ENCODE data around the gene CDC42BPB. TPM values are rescaled to one million over a fixed set of nuclear protein-coding genes. Genes with fewer than 3 reads are reported as not detected.

Gene CDC42BPB
- total RNA-seq, 1 donor: 118 TPM

GRCh38 chr14:103071544-103072251 lies 14.3 kb upstream of the CDC42BPB start:
- DNase-seq (ENCODE audit: insufficient read length, low spot score, missing footprints): peak; percentile 94
- H3K4me2 ChIP-seq (ENCODE audit: insufficient read depth, low read length): no peak overlapping the region
- TF ChIP-seq, protein P1, sequence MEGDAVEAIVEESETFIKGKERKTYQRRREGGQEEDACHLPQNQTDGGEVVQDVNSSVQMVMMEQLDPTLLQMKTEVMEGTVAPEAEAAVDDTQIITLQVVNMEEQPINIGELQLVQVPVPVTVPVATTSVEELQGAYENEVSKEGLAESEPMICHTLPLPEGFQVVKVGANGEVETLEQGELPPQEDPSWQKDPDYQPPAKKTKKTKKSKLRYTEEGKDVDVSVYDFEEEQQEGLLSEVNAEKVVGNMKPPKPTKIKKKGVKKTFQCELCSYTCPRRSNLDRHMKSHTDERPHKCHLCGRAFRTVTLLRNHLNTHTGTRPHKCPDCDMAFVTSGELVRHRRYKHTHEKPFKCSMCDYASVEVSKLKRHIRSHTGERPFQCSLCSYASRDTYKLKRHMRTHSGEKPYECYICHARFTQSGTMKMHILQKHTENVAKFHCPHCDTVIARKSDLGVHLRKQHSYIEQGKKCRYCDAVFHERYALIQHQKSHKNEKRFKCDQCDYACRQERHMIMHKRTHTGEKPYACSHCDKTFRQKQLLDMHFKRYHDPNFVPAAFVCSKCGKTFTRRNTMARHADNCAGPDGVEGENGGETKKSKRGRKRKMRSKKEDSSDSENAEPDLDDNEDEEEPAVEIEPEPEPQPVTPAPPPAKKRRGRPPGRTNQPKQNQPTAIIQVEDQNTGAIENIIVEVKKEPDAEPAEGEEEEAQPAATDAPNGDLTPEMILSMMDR (IDR thresholded peaks at IDR 0.05; ENCODE audit: extremely low read depth, low read depth, low read length): no peak
- H3K79me2 ChIP-seq (ENCODE audit: insufficient read depth, low read length): no peaks in the 10 kb centered on the region
- H3K27me3 ChIP-seq (ENCODE audit: insufficient read depth, low read length): no peaks in the 10 kb centered on the region
- no peaks in the 10 kb centered on the region for H3K36me3 ChIP-seq (ENCODE audit: insufficient read depth, low read length)
- no peaks in the 10 kb centered on the region for H4K20me1 ChIP-seq (ENCODE audit: insufficient read depth, low read length)
- H3K4me3 ChIP-seq (ENCODE audit: insufficient read depth, low read length): no peak overlapping the region
- H3K9me3 ChIP-seq (ENCODE audit: low read depth, low read length): no peaks in the 10 kb centered on the region
- H2AFZ ChIP-seq (ENCODE audit: low read length): no peak overlapping the region
- peaks cover 9% of the 10 kb centered on the region for H3K4me1 ChIP-seq (ENCODE audit: insufficient read depth, low read length)
- no peak overlapping the region for H3K27ac ChIP-seq (ENCODE audit: low read depth, low read length)

- Histone ChIP-seq H3K4me3 (ENCODE audit: insufficient read depth, low read length) (no peak overlapping the region), H3K9me3 (ENCODE audit: low read depth, low read length) (no peaks in the 10 kb centered on the region), H3K27ac (ENCODE audit: low read depth, low read length) (no peak overlapping the region), H4K20me1 (ENCODE audit: insufficient read depth, low read length) (no peaks in the 10 kb centered on the region), H2AFZ (ENCODE audit: low read length) (no peak overlapping the region), H3K4me2 (ENCODE audit: insufficient read depth, low read length) (no peak overlapping the region), H3K79me2 (ENCODE audit: insufficient read depth, low read length) (no peaks in the 10 kb centered on the region), H3K27me3 (ENCODE audit: insufficient read depth, low read length) (no peaks in the 10 kb centered on the region), H3K36me3 (ENCODE audit: insufficient read depth, low read length) (no peaks in the 10 kb centered on the region), H3K4me1 (ENCODE audit: insufficient read depth, low read length) (peaks cover 9% of the 10 kb centered on the region)
- peak; percentile 79 for DNase-seq (ENCODE audit: insufficient read length, low spot score, missing footprints)
- TF ChIP-seq, protein P1 (IDR thresholded peaks at IDR 0.05; ENCODE audit: extremely low read depth, low read depth, low read length): no peak
These were observed 13.7 kb upstream of the CDC42BPB start for GRCh38 chr14:103070971-103071542.

GRCh38 chr14:103070263-103070885 lies 13.0 kb upstream of the CDC42BPB start:
- no peak for DNase-seq (ENCODE audit: insufficient read length, low spot score, missing footprints)
- no peak overlapping the region for H3K4me3 ChIP-seq (ENCODE audit: insufficient read depth, low read length)
- no peak overlapping the region for H2AFZ ChIP-seq (ENCODE audit: low read length)
- H3K4me2 ChIP-seq (ENCODE audit: insufficient read depth, low read length): no peak overlapping the region
- no peaks in the 10 kb centered on the region for H3K27me3 ChIP-seq (ENCODE audit: insufficient read depth, low read length)
- H3K9me3 ChIP-seq (ENCODE audit: low read depth, low read length): no peaks in the 10 kb centered on the region
- no peaks in the 10 kb centered on the region for H4K20me1 ChIP-seq (ENCODE audit: insufficient read depth, low read length)
- no peak overlapping the region for H3K27ac ChIP-seq (ENCODE audit: low read depth, low read length)
- no peaks in the 10 kb centered on the region for H3K79me2 ChIP-seq (ENCODE audit: insufficient read depth, low read length)
- H3K4me1 ChIP-seq (ENCODE audit: insufficient read depth, low read length): peaks cover 8% of the 10 kb centered on the region
- H3K36me3 ChIP-seq (ENCODE audit: insufficient read depth, low read length): no peaks in the 10 kb centered on the region
- TF ChIP-seq, protein P1 (IDR thresholded peaks at IDR 0.05; ENCODE audit: extremely low read depth, low read depth, low read length): no peak
